COR-L47 (cell line): ENCODE measurements around the gene EPHB2.

ENCODE experiments used
- DNase-seq: peaks from one replicate; lab custom pipeline; 2025; lab: John Stamatoyannopoulos, UW

The EPHB2 gene

DNA sequence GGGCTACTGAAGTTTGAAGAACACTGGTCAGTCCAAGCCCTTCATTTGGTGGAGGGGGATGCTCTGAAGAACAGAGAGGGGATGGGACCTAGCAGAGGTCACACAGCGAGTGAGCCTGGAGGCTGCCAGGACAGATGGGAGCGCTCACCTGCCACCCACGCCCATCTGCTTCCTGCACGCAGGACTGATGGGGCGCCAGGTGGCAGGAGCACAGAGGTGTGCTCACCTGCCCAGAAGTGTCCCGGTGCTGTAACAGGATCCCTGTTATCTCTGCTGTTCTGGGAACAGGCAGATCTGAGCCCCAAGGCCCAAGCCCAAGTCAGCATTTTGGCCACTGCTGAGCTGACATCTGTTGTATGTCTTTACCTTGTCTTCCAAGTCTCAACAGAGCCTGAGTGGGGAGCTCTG lies 40.5 kb downstream of the EPHB2 start:
- DNase-seq, result peak; percentile 14

DNA sequence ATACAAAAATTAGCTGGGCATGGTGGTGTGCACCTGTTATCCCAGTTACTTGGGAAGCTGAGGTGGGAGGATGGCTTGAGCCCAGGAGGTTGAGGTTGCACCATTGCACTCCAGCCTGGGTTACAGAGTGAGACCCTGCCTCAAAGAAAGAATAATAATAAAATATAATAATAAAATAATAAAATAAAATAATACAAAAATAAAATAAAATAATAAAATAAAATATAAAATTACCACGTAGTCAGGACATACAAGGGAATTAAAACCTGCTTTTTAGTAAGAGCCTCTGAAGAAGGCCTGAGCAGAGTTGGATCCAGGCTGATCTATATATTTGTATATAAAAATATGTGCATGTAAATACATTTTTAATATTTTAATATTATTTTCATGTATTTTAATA lies 41.7 kb downstream of the EPHB2 start:
- no peak for DNase-seq

GRCh38 chr1:22753481-22753971 lies 42.9 kb downstream of the EPHB2 start:
- DNase-seq, result no peak

GRCh38 chr1:22754106-22754768 lies 43.6 kb downstream of the EPHB2 start:
- no peak for DNase-seq

- DNase-seq, result no peak
Observed at GRCh38 chr1:22754824-22755223, 44.2 kb downstream of the EPHB2 start.

DNA sequence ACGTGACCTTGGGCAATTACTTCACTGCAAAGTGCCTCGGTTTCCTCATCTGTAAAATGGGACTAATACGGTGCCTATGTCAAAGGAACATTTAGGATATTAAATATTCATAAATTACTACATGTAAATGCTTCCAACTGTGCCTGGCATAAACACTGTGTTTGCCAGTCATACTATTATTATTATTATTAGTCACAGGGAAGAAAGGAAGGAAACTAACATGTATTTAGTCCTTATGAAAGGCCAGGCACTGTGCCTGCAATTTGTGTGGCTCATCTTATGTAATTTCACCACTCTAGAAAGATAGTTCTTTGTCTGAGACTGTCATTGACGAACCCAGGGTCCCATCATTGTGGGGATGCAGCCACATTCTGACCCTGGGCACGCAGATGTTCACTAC lies 45.0 kb downstream of the EPHB2 start:
- no peak for DNase-seq

DNA sequence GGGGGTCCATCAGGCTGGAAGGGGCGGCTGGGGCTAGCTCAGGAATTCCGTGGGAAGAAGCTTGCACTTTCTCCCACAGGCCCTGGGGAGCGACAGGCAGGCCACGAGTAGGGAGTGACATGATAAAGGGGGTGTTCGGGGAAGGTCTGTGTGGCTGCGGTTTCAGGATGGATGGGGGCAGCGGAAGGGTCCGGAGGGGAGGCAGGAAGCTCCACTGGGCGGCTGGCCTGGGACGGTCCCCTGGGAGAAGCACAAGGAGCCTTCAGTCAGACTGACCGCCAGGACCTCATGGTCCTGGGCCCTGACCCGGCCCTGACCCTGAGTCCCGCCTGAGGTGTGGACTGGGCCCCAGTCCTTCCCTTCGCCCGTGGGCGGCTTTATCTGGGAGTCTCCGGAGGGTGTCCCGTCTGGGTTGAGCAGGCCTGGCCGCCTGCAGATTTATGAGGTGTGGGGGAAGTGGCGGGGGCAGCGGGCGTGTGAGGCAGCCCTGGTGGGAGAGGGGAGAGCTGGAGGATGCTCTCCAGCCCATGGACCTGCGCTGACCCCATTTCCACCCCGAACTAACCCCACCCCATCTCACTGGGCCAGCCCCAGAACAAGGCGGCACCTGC lies 45.6 kb downstream of the EPHB2 start:
- DNase-seq, result no peak

DNA sequence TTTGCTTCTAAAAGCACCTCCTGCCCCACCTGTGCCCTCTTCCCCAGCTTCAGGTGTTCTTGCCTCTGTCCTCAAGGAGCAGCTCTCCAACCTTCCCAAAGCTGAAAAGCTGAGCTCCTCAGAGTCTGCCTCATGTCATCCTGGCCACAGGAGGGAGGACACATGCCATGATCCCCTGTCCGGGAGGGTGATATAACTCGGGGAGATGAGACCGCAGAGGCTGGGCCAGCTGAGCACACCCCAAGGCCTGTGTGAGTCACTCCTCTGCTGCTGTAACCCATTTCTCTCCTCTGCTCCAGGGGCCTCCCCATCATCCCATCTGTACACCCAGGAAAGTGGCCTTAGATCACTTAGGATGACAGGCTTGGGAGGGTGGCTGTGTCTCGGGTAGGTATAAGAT lies 49.8 kb downstream of the EPHB2 start:
- no peak for DNase-seq

DNA sequence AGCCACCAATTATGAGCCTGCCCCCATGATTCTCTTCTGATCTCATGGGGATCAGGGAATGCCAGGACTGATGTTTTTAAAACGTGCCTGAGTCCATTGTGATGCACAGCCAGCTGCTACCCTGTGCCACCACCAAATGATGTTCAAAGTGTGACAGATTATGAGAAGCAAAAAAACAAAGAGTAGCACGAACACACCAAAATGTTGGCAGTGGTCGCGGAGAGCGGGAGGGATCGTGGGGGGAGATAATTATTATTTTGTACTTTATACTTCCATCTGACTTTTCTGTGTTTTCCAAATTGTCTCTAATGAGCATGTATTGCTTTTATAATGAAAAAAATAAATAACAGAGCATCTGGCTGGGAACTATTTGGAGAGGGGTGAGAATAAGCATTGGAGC lies 50.5 kb downstream of the EPHB2 start:
- no peak for DNase-seq

- no peak for DNase-seq
Observed at GRCh38 chr1:22761821-22762220, 51.2 kb downstream of the EPHB2 start.

DNA sequence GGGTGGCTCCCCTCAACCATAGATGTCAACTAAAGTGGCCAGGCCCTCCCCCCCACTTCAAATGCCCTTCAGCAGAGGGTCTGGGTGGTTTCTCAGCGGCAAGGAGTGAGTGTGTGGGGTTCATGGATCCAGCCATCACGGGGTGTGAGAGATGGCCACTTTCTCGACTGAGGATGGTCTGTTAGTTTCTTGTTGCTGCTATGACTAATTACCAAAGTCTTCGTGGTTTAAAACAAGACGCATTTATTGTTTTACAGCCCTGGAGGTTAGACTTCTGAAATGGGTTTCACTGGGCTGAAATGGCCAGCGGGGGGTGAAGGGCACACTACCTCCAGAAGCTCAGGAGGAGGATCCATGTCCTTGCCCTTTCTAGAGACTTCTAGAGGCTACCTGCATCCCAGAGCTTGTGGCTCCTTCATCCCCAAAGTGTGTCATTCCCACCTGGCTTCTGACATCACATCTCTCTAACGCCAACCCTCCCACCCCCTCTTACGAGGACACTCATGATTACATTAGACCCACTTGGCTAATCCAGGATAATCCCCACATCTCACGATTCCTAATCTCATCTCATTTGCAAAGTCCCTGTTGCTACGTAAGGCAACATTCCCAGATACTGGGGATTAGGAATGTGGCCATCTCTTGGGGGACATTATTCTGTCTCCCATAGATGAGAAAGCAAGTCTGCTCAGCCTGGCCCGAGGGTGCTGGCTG lies 53.0 kb downstream of the EPHB2 start:
- DNase-seq, result no peak

DNA sequence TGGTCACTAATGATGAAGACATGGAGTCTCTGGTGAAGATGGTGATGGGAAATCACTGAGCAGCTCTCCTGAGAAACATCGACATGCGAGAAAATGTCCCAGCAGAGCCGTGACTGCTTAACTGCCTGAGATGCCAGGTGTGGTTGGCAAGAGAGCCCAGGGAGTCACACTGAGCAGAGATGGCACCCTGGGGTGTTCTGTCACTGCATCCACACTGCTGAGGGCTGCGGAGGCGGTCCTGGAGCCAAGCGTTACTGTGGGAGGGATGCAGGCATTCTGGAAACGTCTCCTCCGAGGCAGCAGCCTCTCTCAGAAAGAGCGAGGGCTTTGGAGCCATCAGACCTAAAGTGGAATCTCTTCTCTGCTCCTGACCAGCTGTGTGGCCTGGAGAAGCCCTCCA lies 57.2 kb downstream of the EPHB2 start:
- peak; percentile 52 for DNase-seq

DNA sequence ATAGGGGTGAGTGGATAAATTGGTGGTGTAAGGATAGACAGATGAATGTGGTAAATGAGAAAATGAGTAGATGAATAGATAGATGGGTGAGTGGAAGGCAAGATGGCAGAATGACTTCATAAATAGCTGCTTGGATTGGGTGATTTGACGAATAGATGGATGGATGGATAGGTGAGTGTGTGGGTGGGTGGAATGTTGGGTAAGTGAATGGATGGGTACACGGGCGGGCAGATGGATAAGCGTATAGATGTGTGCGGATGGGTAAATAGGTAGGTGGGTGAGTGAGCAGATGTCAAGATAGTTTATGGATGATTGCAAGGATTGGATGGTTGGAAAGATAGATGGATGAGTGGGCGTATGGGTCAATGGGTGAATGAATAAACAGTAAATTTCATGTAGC lies 59.3 kb downstream of the EPHB2 start:
- no peak for DNase-seq

DNA sequence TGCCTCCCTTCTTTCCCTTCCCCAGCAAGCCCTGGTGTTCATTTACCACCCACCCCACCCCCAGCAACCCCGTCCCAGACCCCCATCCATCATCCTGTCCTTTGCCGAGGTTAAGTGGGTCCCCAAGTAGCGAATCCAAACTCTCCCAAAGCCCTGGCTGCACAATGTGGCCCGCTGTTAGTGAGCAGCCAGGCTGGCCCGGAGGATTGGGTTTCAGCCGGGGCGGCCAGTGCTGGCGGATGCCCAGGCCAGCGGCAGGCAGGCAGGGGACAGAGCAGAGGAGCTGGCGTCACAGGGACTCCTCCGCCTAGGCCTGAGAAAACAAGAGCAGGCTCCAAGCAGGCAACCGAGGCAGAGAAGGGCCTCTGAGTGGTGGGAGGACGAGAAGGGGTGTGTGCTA lies 61.4 kb downstream of the EPHB2 start:
- no peak for DNase-seq

GRCh38 chr1:22773981-22774832 lies 63.6 kb downstream of the EPHB2 start:
- no peak for DNase-seq

DNA sequence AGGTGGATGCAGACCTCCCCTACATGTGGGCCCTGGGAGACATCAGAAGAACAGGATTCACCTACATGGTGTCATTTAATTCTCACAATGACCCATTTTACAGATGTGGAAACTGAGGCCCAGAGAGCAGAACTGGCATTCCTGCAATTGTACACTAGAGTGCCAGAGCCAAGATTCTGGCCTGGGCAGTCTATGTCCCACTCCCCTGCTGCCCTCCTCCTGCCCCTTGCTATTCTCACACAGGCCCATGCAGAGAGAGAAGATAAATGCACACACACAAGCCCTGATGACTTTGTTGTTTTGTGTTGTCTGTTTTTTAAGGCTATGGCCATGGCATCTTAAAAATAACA lies 64.2 kb downstream of the EPHB2 start:
- no peak for DNase-seq

- no peak for DNase-seq
Observed at GRCh38 chr1:22775478-22775877, 64.8 kb downstream of the EPHB2 start.

- DNase-seq, result peak; percentile 79
Observed at GRCh38 chr1:22776035-22776613, 65.5 kb downstream of the EPHB2 start.

GRCh38 chr1:22777388-22778057 lies 66.9 kb downstream of the EPHB2 start:
- DNase-seq, result no peak

DNA sequence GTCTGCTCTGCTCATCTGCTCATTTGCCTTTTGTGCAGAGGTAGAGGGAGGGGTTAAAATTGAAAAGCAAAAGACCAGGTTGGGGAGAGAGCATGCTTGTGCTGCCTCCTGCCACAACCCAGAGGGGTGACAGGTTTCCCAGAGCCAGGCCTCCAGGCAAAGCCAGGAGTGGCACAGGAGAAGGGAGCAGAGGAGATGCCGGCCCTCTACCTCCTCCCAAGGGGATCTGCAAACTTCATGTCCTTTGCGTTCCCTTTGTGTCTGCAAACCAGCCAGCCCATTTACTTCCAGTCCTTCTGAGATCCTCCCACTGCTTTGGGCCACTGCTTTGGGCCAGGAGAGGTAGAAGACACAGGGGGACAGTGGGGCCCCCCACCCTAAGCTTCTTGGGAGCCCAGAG lies 67.8 kb downstream of the EPHB2 start:
- no peak for DNase-seq

GRCh38 chr1:22778862-22779520 lies 68.4 kb downstream of the EPHB2 start:
- DNase-seq, result no peak
